Activated CD4-positive, CD25-positive, alpha-beta regulatory T cell treated with anti-CD3 and anti-CD28 coated beads, Interleukin-2, amount 50 U/mL, for 72 hours (primary cell): Measurements from ENCODE around the gene SUSD4.

ENCODE experiments used
- DNase-seq: peaks from one replicate; pipeline ENCODE4 v3.0.0; 2021

SUSD4 gene

GRCh38 chr1:223208164-223209076 is 155.6 kb downstream of the SUSD4 start:
- no peak for DNase-seq

GRCh38 chr1:223207293-223208066 is 156.5 kb downstream of the SUSD4 start:
- no peak for DNase-seq

- no peak for DNase-seq
These were observed 159.6 kb downstream of the SUSD4 start for GRCh38 chr1:223204424-223204823.

- no peak for DNase-seq
These were observed 160.3 kb downstream of the SUSD4 start for GRCh38 chr1:223203694-223204093.

- no peak for DNase-seq
These were observed 161.0 kb downstream of the SUSD4 start for GRCh38 chr1:223203034-223203408.

- DNase-seq = no peak
These were observed 161.5 kb downstream of the SUSD4 start for GRCh38 chr1:223202376-223203033.

GRCh38 chr1:223201967-223202366 is 162.0 kb downstream of the SUSD4 start:
- no peak for DNase-seq

GRCh38 chr1:223200903-223201302 is 163.1 kb downstream of the SUSD4 start:
- no peak for DNase-seq

- no peak for DNase-seq
These were observed 164.8 kb downstream of the SUSD4 start for GRCh38 chr1:223199094-223199647.

- DNase-seq = no peak
These were observed 165.4 kb downstream of the SUSD4 start for GRCh38 chr1:223198628-223198965.

- no peak for DNase-seq
These were observed 165.9 kb downstream of the SUSD4 start for GRCh38 chr1:223197923-223198627.

- peak; percentile 59 for DNase-seq
These were observed 173.9 kb downstream of the SUSD4 start for GRCh38 chr1:223189903-223190724.

- DNase-seq = no peak
These were observed 174.5 kb downstream of the SUSD4 start for GRCh38 chr1:223189525-223189902.

- no peak for DNase-seq
These were observed 175.2 kb downstream of the SUSD4 start for GRCh38 chr1:223188618-223189356.

GRCh38 chr1:223186800-223187199 is 177.2 kb downstream of the SUSD4 start:
- no peak for DNase-seq

GRCh38 chr1:223183268-223183862 is 180.6 kb downstream of the SUSD4 start:
- no peak for DNase-seq

GRCh38 chr1:223180731-223181321 is 183.2 kb downstream of the SUSD4 start:
- no peak for DNase-seq

- DNase-seq = no peak
These were observed 184.2 kb downstream of the SUSD4 start for GRCh38 chr1:223179786-223180185.

- DNase-seq = no peak
These were observed 184.7 kb downstream of the SUSD4 start for GRCh38 chr1:223179280-223179679.

- no peak for DNase-seq
These were observed 186.3 kb downstream of the SUSD4 start for GRCh38 chr1:223177681-223178080.
